CD4-positive, alpha-beta T cell (primary cell): ENCODE data around the gene TMEM269. TPM values are rescaled to one million over a fixed set of nuclear protein-coding genes. Genes with fewer than 3 reads are reported as not detected.

ENCODE experiments used
- ATAC-seq: fragments of 200-7000 bp; cut with Tn5 transposase; one replicate; pipeline ENCODE4 v1.10.0; 2022; ENCODE audit warnings: mild to moderate bottlenecking; ENCODE audit not compliant: poor library complexity
- CTCF ChIA-PET: fragments of 350-600 bp; sonication (Branson Sonifier 250); formaldehyde crosslinking; loops from one replicate; lab custom pipeline; 2021; ENCODE audit warnings: antibody characterized with exemption, inconsistent platforms; lab: Charles Lee
- POLR2A ChIA-PET: fragments of 350-600 bp; sonication (Branson Sonifier 250); formaldehyde crosslinking; loops from one replicate; lab custom pipeline; 2021; ENCODE audit warnings: antibody characterized with exemption, inconsistent platforms; lab: Charles Lee
- DNase-seq, 14 experiments: peaks; one replicate each; pipeline ENCODE4 v3.0.0-alpha.2; 2013 to 2020; ENCODE audit warnings: mixed read lengths in 2 of 14
- H3K27ac ChIP-seq, 2 donors: one replicate each; pipeline versions ENCODE4 v1.5.1 to v1.7.0; 2013; ENCODE audit warnings: low read length in 2 of 2, low read depth in 1 of 2, mild to moderate bottlenecking in 1 of 2
- H3K27me3 ChIP-seq, 2 experiments: 1 replicate in 1 of 2; 2 replicates in 1 of 2; pipeline versions ENCODE4 v1.6.1 to v1.7.0; 2013; ENCODE audit warnings: low read length in 2 of 2, control low read depth in 1 of 2, mild to moderate bottlenecking in 1 of 2, moderate library complexity in 1 of 2; ENCODE audit not compliant: insufficient read depth in 2 of 2, control insufficient read depth in 1 of 2
- H3K36me3 ChIP-seq: one replicate; pipeline ENCODE4 v1.6.1; 2013; ENCODE audit warnings: low read length, control low read depth; ENCODE audit not compliant: insufficient read depth
- H3K4me1 ChIP-seq: one replicate; pipeline ENCODE4 v1.6.1; 2013; ENCODE audit warnings: low read length, control low read depth; ENCODE audit not compliant: insufficient read depth
- H3K4me3 ChIP-seq: one replicate; pipeline ENCODE4 v1.5.1; 2013; ENCODE audit warnings: mild to moderate bottlenecking, low read length, moderate library complexity
- H3K9me3 ChIP-seq, 2 experiments: 1 replicate in 1 of 2; 2 replicates in 1 of 2; pipeline versions ENCODE4 v1.6.1 to v1.7.0; 2013; ENCODE audit warnings: low read length in 2 of 2, mild to moderate bottlenecking in 2 of 2, control low read depth in 1 of 2, moderate library complexity in 1 of 2; ENCODE audit not compliant: control insufficient read depth in 1 of 2, insufficient read depth in 1 of 2
- H3K27ac Mint-ChIP-seq: one replicate; pipeline ENCODE4 v1.8.0; 2020; ENCODE audit warnings: mixed read lengths
- H3K27me3 Mint-ChIP-seq: one replicate; pipeline ENCODE4 v1.8.0; 2021; ENCODE audit warnings: mixed read lengths
- H3K36me3 Mint-ChIP-seq: one replicate; pipeline ENCODE4 v1.8.0; 2021; ENCODE audit warnings: low read depth, mixed read lengths
- H3K4me1 Mint-ChIP-seq: one replicate; pipeline ENCODE4 v1.8.0; 2021; ENCODE audit warnings: low read depth, mixed read lengths
- H3K4me3 Mint-ChIP-seq: one replicate; pipeline ENCODE4 v1.8.0; 2020; ENCODE audit warnings: mild to moderate bottlenecking, mixed read lengths
- H3K9me3 Mint-ChIP-seq: one replicate; pipeline ENCODE4 v1.8.0; 2020; ENCODE audit warnings: mixed read lengths
- intact Hi-C, 2 experiments: fragments of 100-400 bp; cut with DNase I in 1 of 2; cut with micrococcal nuclease in 1 of 2; formaldehyde crosslinking; loops; one replicate each; pipeline versions ENCODE4 v1.15.1 to v1.9.0; 2023 to 2025; cut with DNase I, micrococcal nuclease
- total RNA-seq, 174 experiments: library from RNA in 2 of 174; stranded (reverse) in 2 of 174; gene quantifications; one replicate each; pipeline ENCODE4 v1.2.3 and lab custom pipeline; 2021 to 2026
- TF ChIP-seq, protein P1 (sequence below): fragments of 200-600 bp; IDR thresholded peaks from one replicate; pipeline ENCODE4 v1.8.0; 2022; ENCODE audit warnings: antibody characterized with exemption, mild to moderate bottlenecking

The TMEM269 gene
- total RNA-seq, 2 experiments from 2014 or later, result 0.60 to 1.1 TPM

DNA sequence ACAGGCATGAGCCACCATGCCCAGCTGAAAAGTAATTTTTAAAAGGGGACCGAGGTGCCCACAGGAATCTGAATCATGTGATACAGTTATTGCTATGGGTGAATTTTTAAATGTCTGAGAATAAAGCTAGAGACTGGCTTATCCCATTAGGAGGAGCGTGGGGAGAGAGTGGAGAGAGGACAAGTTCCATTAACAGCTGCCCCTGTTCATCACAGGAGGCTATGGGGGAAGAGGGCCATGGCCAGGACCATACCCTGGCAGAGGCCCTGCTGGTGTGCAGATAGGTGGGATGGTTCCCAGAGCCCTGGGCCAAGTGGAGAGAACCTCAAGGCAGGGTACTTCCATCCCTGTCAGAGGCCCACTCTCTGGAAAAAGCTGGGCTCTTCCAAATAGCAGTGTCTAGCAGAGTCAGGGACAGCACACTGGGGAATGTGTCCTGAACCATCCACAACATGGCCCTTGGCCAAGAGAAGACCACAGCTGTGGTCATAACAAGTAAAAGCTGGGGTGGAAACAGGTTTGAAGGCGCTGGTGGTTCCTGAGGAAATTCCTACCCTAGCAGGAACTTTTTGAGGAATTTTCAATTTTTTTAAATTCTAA lies 48.0 kb downstream of the TMEM269 start:
- POLR2A ChIA-PET, result no interaction called here
- Histone ChIP-seq H3K4me1 (no peaks in the 10 kb centered on the region), H3K9me3 (no peaks in the 10 kb centered on the region), H3K4me3 (no peak overlapping the region), H3K27me3 (no peaks in the 10 kb centered on the region), H3K27ac (no peak overlapping the region), H3K36me3 (peaks cover 3% of the 10 kb centered on the region)
- DNase-seq, result no peak
- Mint-ChIP-seq H3K27me3 (no peaks in the 10 kb centered on the region), H3K4me1 (no peaks in the 10 kb centered on the region), H3K36me3 (peaks cover 8% of the 10 kb centered on the region), H3K9me3 (no peaks in the 10 kb centered on the region), H3K4me3 (no peak overlapping the region), H3K27ac (no peak overlapping the region)
- TF ChIP-seq, protein P1, sequence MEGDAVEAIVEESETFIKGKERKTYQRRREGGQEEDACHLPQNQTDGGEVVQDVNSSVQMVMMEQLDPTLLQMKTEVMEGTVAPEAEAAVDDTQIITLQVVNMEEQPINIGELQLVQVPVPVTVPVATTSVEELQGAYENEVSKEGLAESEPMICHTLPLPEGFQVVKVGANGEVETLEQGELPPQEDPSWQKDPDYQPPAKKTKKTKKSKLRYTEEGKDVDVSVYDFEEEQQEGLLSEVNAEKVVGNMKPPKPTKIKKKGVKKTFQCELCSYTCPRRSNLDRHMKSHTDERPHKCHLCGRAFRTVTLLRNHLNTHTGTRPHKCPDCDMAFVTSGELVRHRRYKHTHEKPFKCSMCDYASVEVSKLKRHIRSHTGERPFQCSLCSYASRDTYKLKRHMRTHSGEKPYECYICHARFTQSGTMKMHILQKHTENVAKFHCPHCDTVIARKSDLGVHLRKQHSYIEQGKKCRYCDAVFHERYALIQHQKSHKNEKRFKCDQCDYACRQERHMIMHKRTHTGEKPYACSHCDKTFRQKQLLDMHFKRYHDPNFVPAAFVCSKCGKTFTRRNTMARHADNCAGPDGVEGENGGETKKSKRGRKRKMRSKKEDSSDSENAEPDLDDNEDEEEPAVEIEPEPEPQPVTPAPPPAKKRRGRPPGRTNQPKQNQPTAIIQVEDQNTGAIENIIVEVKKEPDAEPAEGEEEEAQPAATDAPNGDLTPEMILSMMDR, result no peak
- ATAC-seq, result no peak
- intact Hi-C loops, result no loop called here
- CTCF ChIA-PET, result no interaction called here

DNA sequence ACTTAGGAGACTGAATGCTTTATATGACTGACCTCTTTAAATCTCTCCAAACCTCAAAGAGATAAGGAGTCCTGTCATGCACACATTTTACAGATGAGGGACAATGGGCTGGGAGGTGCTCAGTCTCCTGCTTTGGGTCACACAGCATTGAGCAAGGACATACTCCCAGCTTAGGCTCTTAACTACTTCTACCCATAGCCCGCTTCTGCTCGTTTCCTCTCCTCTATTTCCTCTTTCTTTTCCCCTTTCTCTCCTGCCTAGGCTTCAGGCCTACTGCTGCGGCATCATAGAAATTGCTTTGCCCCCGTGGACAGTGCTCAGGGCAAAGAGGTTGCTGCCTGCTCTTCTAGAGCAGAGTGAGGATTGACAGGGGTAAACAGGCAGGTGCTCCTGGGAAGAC lies 49.2 kb downstream of the TMEM269 start:
- Histone ChIP-seq H3K27ac (no peak overlapping the region), H3K4me3 (no peak overlapping the region), H3K9me3 (no peaks in the 10 kb centered on the region), H3K27me3 (no peaks in the 10 kb centered on the region), H3K36me3 (peaks cover 3% of the 10 kb centered on the region), H3K4me1 (no peaks in the 10 kb centered on the region)
- Mint-ChIP-seq H3K27me3 (no peaks in the 10 kb centered on the region), H3K4me1 (no peaks in the 10 kb centered on the region), H3K27ac (no peak overlapping the region), H3K9me3 (no peaks in the 10 kb centered on the region), H3K4me3 (no peak overlapping the region), H3K36me3 (peaks cover 8% of the 10 kb centered on the region)
- TF ChIP-seq, protein P1, result no peak
- intact Hi-C loops, result no loop called here
- ATAC-seq (no peak), DNase-seq (no peak)
- ChIA-PET POLR2A (no interaction called here), CTCF (no interaction called here)

DNA sequence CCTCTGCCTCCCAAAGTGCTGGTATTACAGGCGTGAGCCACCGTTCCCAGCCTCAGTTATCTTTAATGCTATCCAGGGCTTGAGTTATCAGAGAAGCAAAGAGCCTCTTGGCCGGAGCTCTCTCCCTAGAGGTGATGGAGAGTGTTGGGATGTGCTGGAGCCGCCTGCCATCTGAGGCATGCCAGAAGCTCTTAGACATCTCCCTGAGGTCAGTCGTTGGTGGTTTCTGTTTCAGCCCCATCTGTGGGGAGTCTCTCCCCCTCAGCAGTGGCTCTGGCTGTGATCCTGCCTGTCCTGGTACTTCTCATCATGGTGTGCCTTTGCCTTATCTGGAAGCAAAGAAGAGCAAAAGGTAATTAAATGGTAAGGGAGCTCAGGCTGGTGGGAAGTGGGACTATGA lies 50.0 kb downstream of the TMEM269 start:
- ChIA-PET CTCF (no interaction called here), POLR2A (interaction anchor here (1.2 kb wide), 1 partner anchor 17 kb away, joined by 4 read pairs; the partner anchor contains the start of genes ERMAP and SVBP)
- Histone ChIP-seq H3K4me3 (no peak overlapping the region), H3K27me3 (no peaks in the 10 kb centered on the region), H3K9me3 (no peaks in the 10 kb centered on the region), H3K4me1 (no peaks in the 10 kb centered on the region), H3K36me3 (peaks cover 3% of the 10 kb centered on the region), H3K27ac (no peak overlapping the region)
- Mint-ChIP-seq H3K4me3 (no peak overlapping the region), H3K4me1 (no peaks in the 10 kb centered on the region), H3K36me3 (peaks cover 8% of the 10 kb centered on the region), H3K27ac (no peak overlapping the region), H3K27me3 (no peaks in the 10 kb centered on the region), H3K9me3 (no peaks in the 10 kb centered on the region)
- TF ChIP-seq, protein P1, result no peak
- no peak for ATAC-seq
- no peak for DNase-seq
- intact Hi-C loops, result no loop called here
